Mammary epithelial cell (primary cell): ENCODE measurements around the gene CEACAM16.

Experiments used
- CTCF ChIP-seq, 2 donors: IDR thresholded peaks in 1 of 2; conservative IDR thresholded peaks in 1 of 2; 2 replicates each; pipeline ENCODE4 v1.5.1; 2011 to 2012; ENCODE audit warnings: inconsistent platforms in 2 of 2, low read length in 2 of 2, mild to moderate bottlenecking in 2 of 2, control low read depth in 1 of 2, low read depth in 1 of 2; ENCODE audit not compliant: insufficient read depth in 1 of 2; ENCODE audit errors: extremely low read depth in 1 of 2
- EZH2 ChIP-seq: IDR thresholded peaks from 2 replicates; pipeline ENCODE4 v1.6.1; 2012; ENCODE audit warnings: low read length, inconsistent platforms, borderline replicate concordance

- TF ChIP-seq CTCF (conservative IDR thresholded peaks at IDR 0.05 in 1 of 2, IDR thresholded peaks at IDR 0.05 in 1 of 2; ENCODE audit: extremely low read depth in 1 of 2, insufficient read depth in 1 of 2, low read depth in 1 of 2, low read length in 2 of 2) (no peak), EZH2 (no peak)
These were observed 42.9 kb downstream of the CEACAM16 start for GRCh38 chr19:44741841-44742329.
